ENCODE data around the gene DGCR6L. TPM values are rescaled to one million over a fixed set of nuclear protein-coding genes. Genes with fewer than 3 reads are reported as not detected.
"Not testable (repeated sequence)": the region's sequence is repeated elsewhere in the genome, so short reads cannot be mapped to it uniquely, and the experiment has no call there.

DGCR6L gene
- total and polyA plus RNA-seq, 10 of the 15 experiments (the other 5 are each of a cell fraction or from before 2014, with no cell fraction given), result 1.6 to 62.8 (median 22.6) TPM

DNA sequence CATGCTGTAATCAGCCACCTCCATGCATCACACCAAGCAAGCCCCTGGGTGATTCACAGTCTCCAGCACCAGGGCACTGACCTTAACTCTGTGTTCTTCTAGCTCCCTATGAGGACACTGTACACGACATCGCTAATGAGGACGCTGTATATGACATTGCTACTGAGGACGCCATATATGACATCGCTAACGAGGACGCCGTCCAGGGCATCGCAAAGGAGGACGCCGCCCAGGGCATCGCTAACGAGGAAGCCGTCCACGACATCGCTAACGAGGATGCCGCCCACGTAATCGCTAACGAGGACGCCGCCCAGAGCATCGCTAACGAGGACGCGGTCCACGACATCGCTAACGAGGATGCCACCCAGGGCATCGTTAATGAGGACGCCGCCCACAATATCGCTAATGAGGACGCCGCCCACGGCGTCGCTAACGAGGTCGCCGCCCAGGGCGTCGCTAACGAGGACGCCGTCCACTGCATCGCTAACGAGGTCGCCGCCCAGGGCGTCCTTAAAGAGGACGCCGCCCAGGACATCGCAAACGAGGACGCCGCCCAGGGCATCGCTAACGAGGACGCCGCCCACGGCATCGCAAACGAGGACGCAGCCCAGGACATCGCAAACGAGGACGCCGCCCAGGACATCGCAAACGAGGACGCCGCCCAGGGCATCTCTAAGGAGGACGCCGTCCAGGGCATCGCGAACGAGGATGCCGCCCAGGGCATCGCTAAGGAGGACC is 34.5 kb upstream of the DGCR6L start:
- FAIRE-seq (no peak), ATAC-seq (no peak), DNase-seq (ENCODE audit: low read depth, low spot score) (no peak)
- intact Hi-C loops (cut with micrococcal nuclease; ENCODE audit: unreplicated experiment) (no loop called here), in situ Hi-C loops (cut with MboI) (no loop called here)
- Histone ChIP-seq H2AFZ (ENCODE audit: control insufficient read depth, low read depth, low read length) (no peak overlapping the region), H3K27me3 (replicated peaks in 1 of 2; ENCODE audit: control insufficient read depth in 2 of 2, insufficient read depth in 2 of 2, low read length in 1 of 2) (no peaks in the 10 kb centered on the region), H3K4me1 (ENCODE audit: control insufficient read depth, insufficient read depth, low read length) (no peaks in the 10 kb centered on the region), H3K79me2 (ENCODE audit: control insufficient read depth, insufficient read depth, low read length) (no peaks in the 10 kb centered on the region), H3K27ac (ENCODE audit: control insufficient read depth, insufficient read depth) (no peak overlapping the region), H3K4me2 (ENCODE audit: control insufficient read depth, insufficient read depth) (no peak overlapping the region), H3K9me3 (replicated peaks; ENCODE audit: control insufficient read depth, insufficient read depth, low read length) (no peaks in the 10 kb centered on the region; the same call in 2 of the 3 replicates), H3K4me3 (no peak overlapping the region), H3K9ac (ENCODE audit: control insufficient read depth, insufficient read depth, low read length) (no peak overlapping the region), H3K36me3 (ENCODE audit: control insufficient read depth in 2 of 2, insufficient read depth in 2 of 2, low read length in 1 of 2) (no peaks in the 10 kb centered on the region), H4K20me1 (ENCODE audit: control insufficient read depth, insufficient read depth) (no peaks in the 10 kb centered on the region)
- ChIA-PET CTCF (no interaction called here), POLR2A (no interaction called here), RAD21 (ENCODE audit: unreplicated experiment) (no interaction called here), SMC1A (ENCODE audit: uncharacterized antibody, unreplicated experiment) (no interaction called here)
- no peak for TF ChIP-seq MXI1 (IDR thresholded peaks at IDR 0.05; ENCODE audit: low read depth, low read length)
- TF ChIP-seq, protein P1, sequence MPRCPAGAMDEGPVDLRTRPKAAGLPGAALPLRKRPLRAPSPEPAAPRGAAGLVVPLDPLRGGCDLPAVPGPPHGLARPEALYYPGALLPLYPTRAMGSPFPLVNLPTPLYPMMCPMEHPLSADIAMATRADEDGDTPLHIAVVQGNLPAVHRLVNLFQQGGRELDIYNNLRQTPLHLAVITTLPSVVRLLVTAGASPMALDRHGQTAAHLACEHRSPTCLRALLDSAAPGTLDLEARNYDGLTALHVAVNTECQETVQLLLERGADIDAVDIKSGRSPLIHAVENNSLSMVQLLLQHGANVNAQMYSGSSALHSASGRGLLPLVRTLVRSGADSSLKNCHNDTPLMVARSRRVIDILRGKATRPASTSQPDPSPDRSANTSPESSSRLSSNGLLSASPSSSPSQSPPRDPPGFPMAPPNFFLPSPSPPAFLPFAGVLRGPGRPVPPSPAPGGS (IDR thresholded peaks at IDR 0.05; ENCODE audit: borderline replicate concordance, insufficient read depth, low read depth, low read length, poor library complexity, severe bottlenecking), result peak; percentile 66
- BruUV-seq (replicated peaks), result no TSS peak
- 92% methylated on average over 54 of the region's 81 CpGs for WGBS (ENCODE audit: insufficient coverage, insufficient replicate concordance, low lambda C conversion rate, missing lambda C conversion rate)

DNA sequence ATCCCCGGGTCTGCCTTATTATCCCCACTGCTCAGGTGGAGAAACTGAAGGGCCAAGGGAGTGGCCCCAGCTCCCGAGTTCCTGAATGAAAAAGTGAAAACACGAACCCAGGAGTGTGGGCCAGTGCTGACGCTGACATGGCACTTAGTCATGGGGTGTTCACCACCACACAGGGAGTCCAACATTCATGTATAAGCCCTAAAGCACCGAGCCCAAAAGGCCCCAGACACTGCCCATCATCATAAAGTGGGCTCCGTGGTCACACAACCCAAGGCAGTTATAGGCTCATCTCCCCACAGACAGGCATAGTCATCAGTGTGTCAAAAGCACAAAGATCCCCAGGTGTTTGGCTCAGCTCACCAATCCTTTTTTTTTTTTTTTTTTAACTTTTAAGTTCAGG is 32.7 kb upstream of the DGCR6L start:
- H3K36me3 ChIP-seq (ENCODE audit: control insufficient read depth in 2 of 2, insufficient read depth in 2 of 2, low read length in 1 of 2); intact Hi-C loops (cut with micrococcal nuclease; ENCODE audit: unreplicated experiment); H2AFZ ChIP-seq (ENCODE audit: control insufficient read depth, low read depth, low read length); H3K4me3 ChIP-seq; in situ Hi-C loops (cut with MboI); H3K79me2 ChIP-seq (ENCODE audit: control insufficient read depth, insufficient read depth, low read length); RAD21 ChIA-PET (ENCODE audit: unreplicated experiment); DNase-seq (ENCODE audit: low read depth, low spot score); H3K9ac ChIP-seq (ENCODE audit: control insufficient read depth, insufficient read depth, low read length); ATAC-seq; H3K27ac ChIP-seq (ENCODE audit: control insufficient read depth, insufficient read depth); H3K9me3 ChIP-seq (replicated peaks; ENCODE audit: control insufficient read depth, insufficient read depth, low read length); FAIRE-seq; BruUV-seq (replicated peaks); H4K20me1 ChIP-seq (ENCODE audit: control insufficient read depth, insufficient read depth); H3K4me1 ChIP-seq (ENCODE audit: control insufficient read depth, insufficient read depth, low read length); POLR2A ChIA-PET; H3K27me3 ChIP-seq (replicated peaks in 1 of 2; ENCODE audit: control insufficient read depth in 2 of 2, insufficient read depth in 2 of 2, low read length in 1 of 2); CTCF ChIA-PET; SMC1A ChIA-PET (ENCODE audit: uncharacterized antibody, unreplicated experiment); H3K4me2 ChIP-seq (ENCODE audit: control insufficient read depth, insufficient read depth): not testable (repeated sequence)
- WGBS (ENCODE audit: insufficient coverage, insufficient replicate concordance, low lambda C conversion rate, missing lambda C conversion rate), result 23% methylated on average over 6 of the region's 6 CpGs

DNA sequence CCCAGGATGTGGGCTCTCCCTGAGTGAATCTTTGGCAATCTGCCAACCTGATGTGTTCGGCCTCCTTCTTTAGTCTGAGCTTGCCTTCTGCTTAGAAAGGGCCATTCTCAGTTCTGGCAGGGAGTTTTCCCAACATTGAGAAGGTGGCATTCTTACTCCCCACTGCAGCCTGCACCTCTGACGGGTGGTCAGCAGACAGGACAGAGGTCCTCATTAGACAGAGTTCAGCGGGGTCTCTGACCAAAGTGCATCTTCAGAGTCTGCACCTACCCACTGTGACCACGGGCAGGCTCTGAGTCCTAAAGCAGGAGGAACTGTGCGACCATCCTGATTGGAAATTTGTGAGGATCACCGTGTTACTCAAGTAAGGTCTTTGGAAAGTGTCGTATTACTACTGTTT is 26.7 kb upstream of the DGCR6L start:
- H3K9me3 ChIP-seq (replicated peaks; ENCODE audit: control insufficient read depth, insufficient read depth, low read length); H3K9ac ChIP-seq (ENCODE audit: control insufficient read depth, insufficient read depth, low read length); H2AFZ ChIP-seq (ENCODE audit: control insufficient read depth, low read depth, low read length); intact Hi-C loops (cut with micrococcal nuclease; ENCODE audit: unreplicated experiment); BruUV-seq (replicated peaks); CTCF ChIA-PET; H3K4me3 ChIP-seq; in situ Hi-C loops (cut with MboI); H3K4me1 ChIP-seq (ENCODE audit: control insufficient read depth, insufficient read depth, low read length); H3K4me2 ChIP-seq (ENCODE audit: control insufficient read depth, insufficient read depth); POLR2A ChIA-PET; ATAC-seq; DNase-seq (ENCODE audit: low read depth, low spot score); FAIRE-seq; RAD21 ChIA-PET (ENCODE audit: unreplicated experiment); H3K27ac ChIP-seq (ENCODE audit: control insufficient read depth, insufficient read depth); H3K27me3 ChIP-seq (replicated peaks in 1 of 2; ENCODE audit: control insufficient read depth in 2 of 2, insufficient read depth in 2 of 2, low read length in 1 of 2); H4K20me1 ChIP-seq (ENCODE audit: control insufficient read depth, insufficient read depth); H3K79me2 ChIP-seq (ENCODE audit: control insufficient read depth, insufficient read depth, low read length); SMC1A ChIA-PET (ENCODE audit: uncharacterized antibody, unreplicated experiment); H3K36me3 ChIP-seq (ENCODE audit: control insufficient read depth in 2 of 2, insufficient read depth in 2 of 2, low read length in 1 of 2): not testable (repeated sequence)
- 30% methylated on average over 3 of the region's 7 CpGs for WGBS (ENCODE audit: insufficient coverage, insufficient replicate concordance, low lambda C conversion rate, missing lambda C conversion rate)

Measured in GM12878 (cell line).